Hepatocyte (in vitro differentiated cells): ENCODE data around the gene FSCN2. TPM values are rescaled to one million over a fixed set of nuclear protein-coding genes. Genes with fewer than 3 reads are reported as not detected.

Experiments
- DNase-seq: peaks from one replicate; pipeline ENCODE4 v3.0.0-alpha.2; 2016; ENCODE audit warnings: low spot score
- H2AFZ ChIP-seq: fragments of 200-600 bp; sonication (generic); 2 replicates; pipeline ENCODE4 v1.6.0; 2016; ENCODE audit warnings: antibody characterized with exemption, mild to moderate bottlenecking
- H3K27ac ChIP-seq: fragments of 200-600 bp; sonication (generic); 2 replicates; pipeline ENCODE4 v1.5.1; 2016; ENCODE audit warnings: mild to moderate bottlenecking
- H3K27me3 ChIP-seq: fragments of 200-600 bp; sonication (generic); 2 replicates; pipeline ENCODE4 v1.6.1; 2016
- H3K36me3 ChIP-seq: fragments of 200-600 bp; sonication (generic); replicated peaks from 2 replicates; pipeline ENCODE4 v1.5.1; 2016; ENCODE audit warnings: low read depth; ENCODE audit not compliant: insufficient read depth
- H3K4me1 ChIP-seq: fragments of 200-600 bp; sonication (generic); 2 replicates; pipeline ENCODE4 v1.5.1; 2016; ENCODE audit warnings: mild to moderate bottlenecking, moderate library complexity; ENCODE audit not compliant: insufficient read depth
- H3K4me2 ChIP-seq: fragments of 200-600 bp; sonication (generic); 2 replicates; pipeline ENCODE4 v1.6.0; 2016
- H3K4me3 ChIP-seq: fragments of 200-600 bp; sonication (generic); 2 replicates; pipeline ENCODE4 v1.5.1; 2016; ENCODE audit warnings: mild to moderate bottlenecking
- H3K79me2 ChIP-seq: fragments of 200-600 bp; sonication (generic); 2 replicates; pipeline ENCODE4 v1.6.0; 2017; ENCODE audit warnings: mild to moderate bottlenecking
- H3K9me2 ChIP-seq: fragments of 200-600 bp; sonication (generic); replicated peaks from 2 replicates; pipeline ENCODE4 v1.6.0; 2017; ENCODE audit warnings: mild to moderate bottlenecking; ENCODE audit not compliant: insufficient read depth
- H3K9me3 ChIP-seq: fragments of 200-600 bp; sonication (generic); 2 replicates; pipeline ENCODE4 v1.5.1; 2016; ENCODE audit warnings: low read depth, mild to moderate bottlenecking
- H4K20me1 ChIP-seq: fragments of 200-600 bp; sonication (generic); 2 replicates; pipeline ENCODE4 v1.6.0; 2016; ENCODE audit warnings: mild to moderate bottlenecking; ENCODE audit not compliant: insufficient read depth, poor library complexity, severe bottlenecking
- CTCF ChIP-seq: fragments of 200-600 bp; sonication (generic); IDR thresholded peaks from 2 replicates; pipeline ENCODE4 v1.5.1; 2016; ENCODE audit warnings: antibody characterized with exemption, mild to moderate bottlenecking; ENCODE audit not compliant: poor library complexity
- EZH2 ChIP-seq: fragments of 200-600 bp; sonication (generic); IDR thresholded peaks from 2 replicates; pipeline ENCODE4 v1.6.1; 2016; ENCODE audit warnings: antibody characterized with exemption, mild to moderate bottlenecking, borderline replicate concordance
- EZH2phosphoT487 ChIP-seq: fragments of 200-600 bp; sonication (generic); IDR thresholded peaks from one replicate; pipeline ENCODE4 v1.6.1; 2018; ENCODE audit warnings: antibody characterized with exemption, mild to moderate bottlenecking, low read depth, moderate library complexity; ENCODE audit not compliant: unreplicated experiment, severe bottlenecking
- WGBS: methylation state at CpG from one replicate; pipeline ENCODE4 v1.1.6; 2016; ENCODE audit warnings: low lambda C conversion rate; ENCODE audit errors: missing lambda C conversion rate; 5-methylcytosine and 5-hydroxymethylcytosine counted together
- polyA plus RNA-seq: library from polyadenylated mRNA; unstranded; fragments of >200 nt; fragmentation: Nextera tagmentation; extraction: Ambion mirVana; gene quantifications from 2 replicates; pipeline ENCODE4 v1.2.1, GENCODE V29; 2016
- total RNA-seq: library from RNA; depleted of rRNA; stranded (reverse); fragments of >200 nt; gene quantifications from 2 replicates; pipeline ENCODE4 v1.2.3, GENCODE V29; 2014

FSCN2 gene
- total and polyA plus RNA-seq, 2 experiments from 2014 or later: 0.40 to 3.7 TPM

DNA sequence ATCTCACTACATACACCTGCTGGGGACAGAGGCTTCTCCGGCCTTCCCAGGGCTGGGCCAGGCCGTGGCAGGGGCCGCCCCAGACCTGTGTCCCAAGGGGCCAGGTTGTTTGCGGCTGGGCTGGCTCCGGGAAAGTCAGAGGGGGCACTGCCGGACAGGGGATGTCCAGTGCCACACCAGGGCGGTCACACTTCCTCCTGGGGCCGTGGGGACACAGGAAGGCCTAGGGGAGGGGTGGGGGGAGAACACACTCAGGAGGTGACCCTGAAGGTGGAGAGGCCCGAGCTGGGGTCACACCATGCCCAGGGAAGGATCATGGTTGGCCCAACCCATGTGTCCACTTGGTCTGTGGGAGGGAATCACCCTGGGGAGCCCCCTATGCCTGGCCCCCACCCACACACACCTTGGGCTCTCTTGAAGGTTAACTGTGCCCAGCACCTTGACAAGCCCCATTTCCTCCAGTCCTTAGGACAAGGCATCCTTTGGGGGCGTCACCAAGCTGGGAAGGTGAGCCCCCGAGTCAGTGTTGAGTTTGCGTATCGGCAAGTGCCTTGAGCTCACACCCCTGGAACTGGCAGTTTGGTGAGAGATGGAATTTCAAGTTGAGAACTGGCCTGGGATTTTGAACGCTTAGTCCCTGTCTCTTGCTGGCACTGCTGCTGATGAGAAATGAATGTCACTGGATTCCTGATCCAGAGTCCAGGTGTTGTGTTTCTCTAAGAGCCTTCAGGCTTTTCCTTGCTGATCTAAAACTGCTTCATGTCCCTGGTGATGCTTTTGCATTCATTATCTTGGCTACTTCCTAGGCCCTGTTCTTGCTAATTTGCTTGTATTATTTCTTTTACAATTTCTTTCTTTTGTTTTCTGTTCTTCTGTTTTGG is 7.9 kb upstream of the FSCN2 start:
- WGBS: 71% methylated on average over 13 of the region's 14 CpGs

DNA sequence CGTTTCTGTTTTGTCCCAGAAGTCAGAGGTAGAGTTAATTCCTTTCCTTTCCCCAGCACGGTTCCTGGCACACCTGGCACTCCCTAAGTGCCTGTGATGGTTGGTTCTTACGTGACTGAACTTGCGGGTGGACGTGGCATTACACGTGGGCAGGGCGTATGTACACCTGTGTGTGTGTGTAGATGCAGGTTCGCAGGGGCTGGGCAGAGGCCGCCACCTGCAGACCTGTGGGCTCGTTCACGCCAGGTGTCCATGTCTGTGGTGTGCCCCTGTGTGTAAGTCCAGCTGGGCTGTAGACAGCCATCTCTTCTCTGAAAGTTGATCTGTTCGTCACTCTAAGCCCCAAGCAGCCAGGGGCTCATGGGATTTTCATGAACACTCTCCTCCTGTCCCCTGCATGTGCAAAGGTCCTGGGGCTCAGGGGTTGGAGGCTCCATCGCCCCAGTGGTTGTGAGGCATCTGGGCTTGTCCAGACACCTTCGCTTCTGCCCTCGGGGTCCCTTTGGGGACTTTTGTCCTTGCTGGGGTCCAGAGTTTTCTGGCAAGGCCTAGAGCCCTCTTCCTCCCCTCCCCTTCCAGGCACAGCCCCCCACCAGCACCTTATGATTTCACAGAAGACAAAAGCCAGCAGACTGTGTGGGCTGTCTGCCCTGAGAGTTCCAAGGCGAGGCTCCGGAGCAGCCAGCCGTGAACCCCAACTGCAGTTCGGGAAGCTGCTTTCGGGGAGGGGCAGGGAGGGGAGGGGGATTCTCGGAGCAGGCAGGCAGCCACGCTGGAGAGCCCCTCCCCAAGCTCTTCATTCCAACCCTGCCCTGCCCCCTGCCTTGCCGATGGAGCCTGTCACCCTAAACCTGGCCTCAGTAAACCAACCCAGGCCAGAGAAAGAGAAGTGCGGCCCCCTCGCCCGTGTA is 5.4 kb upstream of the FSCN2 start:
- H3K36me3 ChIP-seq: no peaks in the 10 kb centered on the region
- peak; percentile 83 for DNase-seq
- H3K9me2 ChIP-seq: no peaks in the 10 kb centered on the region
- no peaks in the 10 kb centered on the region for H3K9me3 ChIP-seq
- no peak overlapping the region for H2AFZ ChIP-seq
- no peak overlapping the region for H3K4me3 ChIP-seq
- WGBS: 74% methylated on average over 20 of the region's 26 CpGs
- H3K27me3 ChIP-seq: peaks cover 4% of the 10 kb centered on the region
- H4K20me1 ChIP-seq: peaks cover 5% of the 10 kb centered on the region
- H3K4me2 ChIP-seq: peak overlapping the region; percentile 60
- peaks cover 35% of the 10 kb centered on the region for H3K4me1 ChIP-seq
- no peak overlapping the region for H3K27ac ChIP-seq
- peaks cover 2% of the 10 kb centered on the region for H3K79me2 ChIP-seq
- TF ChIP-seq EZH2phosphoT487 (no peak), EZH2 (no peak), CTCF (peak; percentile 51)

More for the DNA sequence above, 7.9 kb upstream of the FSCN2 start:
- Histone ChIP-seq H3K27ac (peak overlapping the region; percentile 94), H3K9me3 (no peaks in the 10 kb centered on the region), H2AFZ (no peak overlapping the region), H3K4me2 (peak overlapping the region; percentile 100), H3K27me3 (peaks cover 4% of the 10 kb centered on the region), H3K9me2 (no peaks in the 10 kb centered on the region), H3K4me3 (no peak overlapping the region), H3K36me3 (no peaks in the 10 kb centered on the region), H4K20me1 (peaks cover 16% of the 10 kb centered on the region), H3K79me2 (peaks cover 27% of the 10 kb centered on the region), H3K4me1 (peaks cover 51% of the 10 kb centered on the region)
- TF ChIP-seq EZH2 (no peak), CTCF (no peak), EZH2phosphoT487 (no peak)
- no peak for DNase-seq

GRCh38 chr17:81523402-81524038 is 4.7 kb upstream of the FSCN2 start:
- no peaks in the 10 kb centered on the region for H3K9me2 ChIP-seq
- no peak overlapping the region for H3K27ac ChIP-seq
- WGBS: 50% methylated on average over 16 of the region's 17 CpGs
- no peak for DNase-seq
- H3K9me3 ChIP-seq: no peaks in the 10 kb centered on the region
- H3K36me3 ChIP-seq: no peaks in the 10 kb centered on the region
- peaks cover 1% of the 10 kb centered on the region for H4K20me1 ChIP-seq
- no peaks in the 10 kb centered on the region for H3K79me2 ChIP-seq
- H3K4me1 ChIP-seq: peaks cover 30% of the 10 kb centered on the region
- peaks cover 4% of the 10 kb centered on the region for H3K27me3 ChIP-seq
- no peak overlapping the region for H2AFZ ChIP-seq
- H3K4me3 ChIP-seq: no peak overlapping the region
- H3K4me2 ChIP-seq: peak overlapping the region; percentile 60
- TF ChIP-seq CTCF: no peak
